Activated naive CD4-positive, alpha-beta T cell treated with anti-CD3 and anti-CD28 coated beads, Interleukin-2, amount 10 ng/mL, durations not matched to agents 7 days and 5 days (primary cell): ENCODE data around the gene TNRC6B.
"Not testable (repeated sequence)": the region's sequence is repeated elsewhere in the genome, so short reads cannot be mapped to it uniquely, and the experiment has no call there.

Experiments used
- CTCF ChIA-PET: fragments of 350-600 bp; sonication (Branson Sonifier 250); formaldehyde crosslinking; loops from one replicate; lab custom pipeline; 2021; ENCODE audit warnings: antibody characterized with exemption; lab: Charles Lee
- DNase-seq: peaks from one replicate; pipeline ENCODE4 v3.0.0-alpha.2; 2020
- H3K27ac Mint-ChIP-seq: one replicate; pipeline ENCODE4 v1.8.0; 2021; ENCODE audit warnings: mild to moderate bottlenecking, moderate library complexity, mixed read lengths
- H3K27me3 Mint-ChIP-seq: one replicate; pipeline ENCODE4 v1.8.0; 2021; ENCODE audit warnings: mild to moderate bottlenecking, mixed read lengths
- H3K36me3 Mint-ChIP-seq: one replicate; pipeline ENCODE4 v1.8.0; 2021; ENCODE audit warnings: mixed read lengths
- H3K4me1 Mint-ChIP-seq: one replicate; pipeline ENCODE4 v1.8.0; 2021; ENCODE audit warnings: mixed read lengths
- H3K4me3 Mint-ChIP-seq: one replicate; pipeline ENCODE4 v1.8.0; 2021; ENCODE audit warnings: mild to moderate bottlenecking, moderate library complexity, mixed read lengths
- H3K9me3 Mint-ChIP-seq: one replicate; pipeline ENCODE4 v1.8.0; 2021; ENCODE audit warnings: mixed read lengths

Gene TNRC6B

DNA sequence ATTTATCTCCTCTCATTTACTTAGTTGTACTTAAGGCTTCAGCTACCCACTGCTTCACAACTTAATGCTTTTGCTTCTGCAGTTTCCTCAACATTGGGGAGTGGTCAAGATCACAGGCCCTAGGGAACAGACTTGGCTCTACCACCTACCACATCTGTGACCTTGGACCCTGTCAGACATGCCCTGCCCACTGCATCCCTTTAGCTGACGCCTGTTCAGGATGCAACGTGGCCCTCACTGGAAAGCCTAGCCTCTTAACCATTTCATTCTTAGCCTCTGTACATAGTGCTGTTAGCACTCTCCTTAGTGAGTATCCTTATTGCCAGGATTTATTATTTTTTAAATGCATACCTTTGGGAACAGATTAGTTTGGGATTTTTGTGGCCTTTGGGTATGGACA is 34.4 kb downstream of the TNRC6B start:
- Mint-ChIP-seq H3K4me3 (no peak overlapping the region), H3K9me3 (no peaks in the 10 kb centered on the region)
- CTCF ChIA-PET: no interaction called here

DNA sequence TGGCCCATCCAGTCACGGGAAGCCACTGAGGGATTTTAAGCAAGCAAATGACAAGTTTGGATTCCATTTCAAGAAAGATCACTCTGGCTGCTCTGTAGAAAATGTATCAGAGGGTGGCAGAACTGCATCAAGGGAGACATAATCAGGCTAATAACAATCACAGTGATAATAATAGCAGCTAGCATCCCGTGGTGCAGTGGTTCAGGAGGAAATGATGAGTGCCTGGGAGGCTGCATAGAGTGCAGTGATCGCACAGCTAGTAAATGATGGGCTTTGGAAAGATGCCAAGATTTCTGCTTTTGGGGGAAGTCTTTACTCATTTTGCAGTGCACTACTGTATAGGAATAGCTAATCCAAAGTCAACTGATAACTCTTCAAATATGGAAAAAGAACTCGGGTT is 35.8 kb downstream of the TNRC6B start:
- CTCF ChIA-PET: interaction anchor here (0.9 kb wide), 1 partner anchor 11 kb away, joined by 4 read pairs; no protein-coding TSS in a partner anchor
- H3K4me3 Mint-ChIP-seq: no peak overlapping the region
- H3K4me1 Mint-ChIP-seq: peaks cover 86% of the 10 kb centered on the region
- no peaks in the 10 kb centered on the region for H3K27me3 Mint-ChIP-seq
- DNase-seq: no peak
- H3K36me3 Mint-ChIP-seq: peaks cover 29% of the 10 kb centered on the region
- no peaks in the 10 kb centered on the region for H3K9me3 Mint-ChIP-seq
- H3K27ac Mint-ChIP-seq: no peak overlapping the region

More for the DNA sequence above, 34.4 kb downstream of the TNRC6B start:
- H3K36me3 Mint-ChIP-seq: peaks cover 30% of the 10 kb centered on the region
- H3K4me1 Mint-ChIP-seq: peaks cover 81% of the 10 kb centered on the region
- H3K27me3 Mint-ChIP-seq: no peaks in the 10 kb centered on the region
- DNase-seq: no peak
- H3K27ac Mint-ChIP-seq: no peak overlapping the region

DNA sequence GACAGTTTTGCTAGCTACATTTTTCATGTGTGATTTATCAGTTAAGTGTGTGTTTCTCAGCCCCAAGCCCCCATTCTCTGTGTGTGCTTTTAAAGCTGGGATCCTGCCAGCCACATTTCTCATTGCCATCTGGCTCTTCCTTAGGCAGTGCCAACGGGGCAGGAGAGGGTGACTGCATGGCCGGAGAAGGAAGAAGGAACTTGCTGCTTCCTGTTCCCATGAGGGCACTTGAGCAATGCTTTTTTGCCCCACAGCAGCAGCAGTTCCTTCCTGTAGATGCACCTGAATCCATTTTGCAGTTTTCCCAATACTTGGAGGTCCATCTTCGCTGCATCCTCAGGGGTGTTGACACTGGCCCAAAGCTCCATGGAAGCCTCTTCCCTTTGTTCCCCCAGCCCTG is 37.5 kb downstream of the TNRC6B start:
- CTCF ChIA-PET: interaction anchor here (1.0 to 1.4 kb wide), 2 partner anchors 10 to 37 kb away, joined by 3 to 4 read pairs; partner anchors contain the start of gene TNRC6B
- DNase-seq: no peak
- Mint-ChIP-seq H3K36me3 (peaks cover 43% of the 10 kb centered on the region), H3K27ac (peak overlapping the region; percentile 83), H3K9me3 (no peaks in the 10 kb centered on the region), H3K27me3 (no peaks in the 10 kb centered on the region), H3K4me1 (peaks cover 91% of the 10 kb centered on the region), H3K4me3 (no peak overlapping the region)

DNA sequence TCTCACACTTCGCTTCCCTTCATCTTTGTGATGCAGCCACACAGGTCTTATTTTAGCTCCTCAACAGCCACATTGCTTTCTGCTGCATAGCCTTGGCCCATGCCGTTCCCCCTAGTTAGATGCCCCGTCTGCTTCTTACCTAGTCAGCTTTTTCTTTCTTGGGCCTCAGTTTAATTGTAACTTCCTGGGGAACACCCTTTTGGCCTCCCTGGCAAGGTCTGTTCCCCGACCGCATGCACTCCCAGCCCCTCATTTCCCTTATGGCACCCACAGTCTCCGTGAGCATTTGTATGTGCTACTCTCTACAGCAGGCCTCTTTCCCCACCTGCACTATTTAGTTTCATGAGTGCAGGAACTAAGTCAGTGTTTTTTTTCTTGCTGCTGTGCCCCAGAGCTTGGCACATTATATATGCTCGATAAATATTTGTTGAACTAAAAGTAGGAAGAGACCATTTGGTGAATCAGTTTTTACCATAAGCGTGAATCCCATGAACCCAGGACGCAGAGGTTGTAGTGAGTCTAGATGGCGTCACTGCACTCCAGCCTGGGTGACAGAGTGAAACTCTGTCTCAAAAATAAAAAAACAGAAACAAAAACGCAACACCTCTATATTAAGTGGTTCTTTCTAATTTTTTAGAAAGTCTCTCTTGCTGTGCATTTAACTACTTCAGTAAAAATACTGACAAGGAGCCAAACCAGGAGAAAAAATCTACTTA is 38.5 kb downstream of the TNRC6B start:
- Mint-ChIP-seq H3K9me3 (no peaks in the 10 kb centered on the region), H3K27ac (peak overlapping the region; percentile 83), H3K4me3 (peak overlapping the region; percentile 46), H3K4me1 (peaks cover 89% of the 10 kb centered on the region), H3K27me3 (no peaks in the 10 kb centered on the region), H3K36me3 (peaks cover 47% of the 10 kb centered on the region)
- peak; percentile 41 for DNase-seq
- CTCF ChIA-PET: interaction anchor here (1.0 to 1.4 kb wide), 2 partner anchors 9 to 38 kb away, joined by 3 to 4 read pairs; partner anchors contain the start of gene TNRC6B

DNA sequence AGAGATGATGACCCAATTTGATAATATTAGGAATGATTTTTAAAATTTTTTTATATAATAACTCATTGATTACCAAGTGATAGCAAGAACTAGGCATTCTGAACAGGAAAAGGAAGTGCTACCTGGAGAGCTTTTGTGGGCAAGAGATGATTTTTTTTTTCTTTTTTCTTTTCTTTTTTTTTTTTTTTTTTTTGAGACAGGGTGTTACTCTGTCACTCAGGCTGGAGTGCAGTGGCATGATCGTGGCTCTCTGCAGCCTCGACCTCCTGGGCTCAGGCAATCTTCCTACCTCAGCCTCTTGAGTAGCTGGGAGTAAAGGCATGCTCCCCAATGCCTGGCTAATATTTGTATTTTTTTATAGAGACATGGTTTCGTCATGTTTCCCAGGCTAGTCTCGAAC is 40.4 kb downstream of the TNRC6B start:
- peaks cover 46% of the 10 kb centered on the region for H3K36me3 Mint-ChIP-seq
- peak; percentile 36 for DNase-seq
- H3K27ac Mint-ChIP-seq: peak overlapping the region; percentile 84
- peaks cover 79% of the 10 kb centered on the region for H3K4me1 Mint-ChIP-seq
- peak overlapping the region; percentile 27 for H3K4me3 Mint-ChIP-seq
- CTCF ChIA-PET: no interaction called here
- H3K27me3 Mint-ChIP-seq: no peaks in the 10 kb centered on the region
- H3K9me3 Mint-ChIP-seq: no peaks in the 10 kb centered on the region

DNA sequence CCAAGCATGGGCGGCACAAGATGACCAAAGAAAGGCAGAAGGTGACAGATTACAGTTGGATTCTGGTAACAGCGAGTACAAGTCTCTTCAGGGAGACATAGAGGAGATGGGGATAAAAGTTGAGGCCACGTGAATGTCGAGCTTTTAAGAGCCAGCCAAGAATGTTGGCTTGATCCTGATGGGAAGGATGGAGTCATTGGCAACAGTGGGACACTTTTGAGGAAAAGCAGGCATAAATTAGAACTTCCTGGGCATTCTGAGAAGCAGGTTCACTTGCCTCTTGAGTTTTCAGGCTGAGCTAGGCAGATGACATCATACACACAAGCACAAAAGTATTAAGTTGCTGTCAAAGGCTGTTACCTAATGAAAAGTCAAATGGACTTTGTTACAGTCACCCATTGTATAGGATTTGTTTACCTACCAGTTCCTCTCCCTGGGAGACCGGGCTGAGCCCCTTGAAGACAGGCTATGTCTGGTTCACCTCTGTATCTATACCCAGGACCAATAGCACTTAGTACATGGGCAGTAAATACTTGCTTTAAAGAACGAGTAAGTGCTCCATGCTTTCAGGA is 41.1 kb downstream of the TNRC6B start:
- Mint-ChIP-seq H3K27ac (peak overlapping the region; percentile 84), H3K4me3 (no peak overlapping the region)

DNA sequence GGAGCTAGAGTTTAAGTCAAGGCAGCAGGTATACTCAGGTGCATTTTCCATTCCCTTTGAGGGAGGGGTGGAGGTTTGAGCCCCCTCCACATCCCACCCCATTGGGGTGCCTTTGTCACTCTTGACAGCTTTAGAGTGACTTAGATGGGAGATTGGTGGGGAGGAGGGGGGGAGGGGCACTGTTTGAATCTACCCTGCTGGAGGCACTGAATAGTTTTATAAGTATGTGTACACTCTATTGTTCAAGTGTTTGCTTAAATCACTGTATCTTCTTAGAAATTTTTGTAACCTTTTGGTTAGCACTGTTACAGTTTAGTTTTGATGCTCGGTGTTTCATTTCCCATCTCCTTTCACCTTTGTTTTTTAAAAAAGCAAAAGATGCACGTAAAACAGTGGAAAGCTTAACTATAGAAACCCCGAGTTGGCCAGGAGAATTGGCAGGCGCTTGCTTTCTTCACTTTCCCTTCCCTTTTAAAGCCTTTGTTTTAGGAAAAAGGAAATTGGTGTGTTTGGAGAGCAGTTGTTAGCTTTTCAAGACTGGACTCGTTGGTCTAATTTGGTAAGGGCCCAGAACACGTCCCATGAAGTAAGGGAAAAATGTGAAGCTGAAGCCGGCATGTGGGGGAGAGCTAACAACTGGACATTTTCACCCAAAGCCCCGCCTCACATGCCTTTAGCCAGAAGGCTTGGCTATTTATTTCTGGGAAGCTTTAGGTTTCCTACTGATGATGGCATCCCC is 42.8 kb downstream of the TNRC6B start:
- Mint-ChIP-seq H3K27me3 (no peaks in the 10 kb centered on the region), H3K27ac (no peak overlapping the region), H3K4me3 (no peak overlapping the region), H3K9me3 (no peaks in the 10 kb centered on the region), H3K4me1 (peaks cover 75% of the 10 kb centered on the region), H3K36me3 (peaks cover 40% of the 10 kb centered on the region)
- no peak for DNase-seq
- CTCF ChIA-PET: interaction anchor here (1.4 kb wide), 1 partner anchor 128 kb away, joined by 3 read pairs; no protein-coding TSS in a partner anchor

More for the DNA sequence above, 41.1 kb downstream of the TNRC6B start:
- H3K36me3 Mint-ChIP-seq: peaks cover 40% of the 10 kb centered on the region
- no peaks in the 10 kb centered on the region for H3K27me3 Mint-ChIP-seq
- CTCF ChIA-PET: no interaction called here
- peaks cover 78% of the 10 kb centered on the region for H3K4me1 Mint-ChIP-seq
- DNase-seq: no peak
- no peaks in the 10 kb centered on the region for H3K9me3 Mint-ChIP-seq

DNA sequence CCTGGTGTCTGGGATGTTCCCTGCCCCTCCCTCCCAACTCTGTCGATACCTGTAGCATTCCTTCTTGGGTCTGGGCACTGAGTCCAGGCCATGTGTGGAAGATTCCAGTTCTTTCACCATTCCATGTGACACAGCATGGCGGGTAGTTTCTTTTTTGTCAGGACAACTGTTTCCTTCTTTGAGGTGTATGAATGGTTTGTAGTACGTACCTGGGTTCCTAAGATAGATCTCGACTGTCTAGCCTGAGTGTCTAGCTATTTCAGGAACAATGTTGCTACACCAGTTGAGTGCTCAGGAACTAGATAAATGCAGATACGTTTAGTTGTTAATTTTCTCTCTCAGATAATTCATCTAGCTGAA is 43.3 kb downstream of the TNRC6B start:
- H3K36me3 Mint-ChIP-seq: peaks cover 34% of the 10 kb centered on the region
- H3K4me3 Mint-ChIP-seq: no peak overlapping the region
- H3K27ac Mint-ChIP-seq: no peak overlapping the region
- H3K9me3 Mint-ChIP-seq: no peaks in the 10 kb centered on the region
- no peak for DNase-seq
- H3K4me1 Mint-ChIP-seq: peaks cover 72% of the 10 kb centered on the region
- CTCF ChIA-PET: interaction anchor here (1.4 kb wide), 1 partner anchor 127 kb away, joined by 3 read pairs; no protein-coding TSS in a partner anchor
- no peaks in the 10 kb centered on the region for H3K27me3 Mint-ChIP-seq

DNA sequence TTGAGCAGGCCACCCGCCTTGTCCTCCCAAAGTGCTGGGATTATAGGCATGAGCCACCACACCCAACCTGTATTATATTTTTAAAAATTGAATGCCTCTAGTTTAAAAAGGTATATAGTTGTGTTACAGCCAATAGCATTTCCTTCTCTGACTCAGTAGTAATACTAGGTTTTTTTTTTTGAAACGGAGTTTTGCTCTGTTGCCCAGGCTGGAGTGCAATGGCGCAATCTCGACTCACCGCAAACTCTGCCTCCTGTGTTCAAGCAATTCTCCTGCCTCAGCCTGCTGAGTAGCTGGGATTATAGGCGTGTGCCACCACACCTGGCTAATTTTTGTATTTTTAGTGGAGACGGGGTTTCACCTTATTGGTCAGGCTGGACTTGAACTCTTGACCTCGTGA is 45.3 kb downstream of the TNRC6B start:
- H3K27me3 Mint-ChIP-seq, CTCF ChIA-PET, H3K27ac Mint-ChIP-seq, H3K4me3 Mint-ChIP-seq, H3K9me3 Mint-ChIP-seq, DNase-seq: not testable (repeated sequence)
- peaks cover 61% of the 10 kb centered on the region for H3K4me1 Mint-ChIP-seq
- peaks cover 35% of the 10 kb centered on the region for H3K36me3 Mint-ChIP-seq

DNA sequence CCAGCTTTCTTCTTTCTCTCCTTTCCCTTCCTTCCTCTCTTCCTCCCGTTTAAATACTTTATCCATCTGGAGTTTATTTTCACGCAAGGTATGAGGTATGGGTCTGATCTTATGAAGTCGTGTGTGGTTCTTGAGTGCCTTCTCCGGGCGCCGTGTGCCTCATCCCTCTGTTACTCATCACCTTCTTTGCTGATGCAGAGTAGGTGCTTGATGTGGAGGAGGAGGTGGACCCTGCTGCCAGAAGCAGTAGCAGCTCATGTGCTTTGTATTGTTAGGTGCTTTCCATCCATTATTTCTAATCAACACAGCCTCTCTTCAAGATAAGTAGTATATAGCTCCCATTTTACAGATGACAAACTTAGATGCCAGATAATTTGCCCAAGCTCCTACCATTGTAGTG is 47.0 kb downstream of the TNRC6B start:
- CTCF ChIA-PET: interaction anchor here (0.9 to 1.0 kb wide), 2 partner anchors 9 to 11 kb away, joined by 3 to 4 read pairs; no protein-coding TSS in a partner anchor
- H3K36me3 Mint-ChIP-seq: peaks cover 32% of the 10 kb centered on the region
- no peaks in the 10 kb centered on the region for H3K9me3 Mint-ChIP-seq
- no peak for DNase-seq
- no peak overlapping the region for H3K27ac Mint-ChIP-seq
- peaks cover 43% of the 10 kb centered on the region for H3K4me1 Mint-ChIP-seq
- H3K4me3 Mint-ChIP-seq: no peak overlapping the region
- H3K27me3 Mint-ChIP-seq: no peaks in the 10 kb centered on the region

DNA sequence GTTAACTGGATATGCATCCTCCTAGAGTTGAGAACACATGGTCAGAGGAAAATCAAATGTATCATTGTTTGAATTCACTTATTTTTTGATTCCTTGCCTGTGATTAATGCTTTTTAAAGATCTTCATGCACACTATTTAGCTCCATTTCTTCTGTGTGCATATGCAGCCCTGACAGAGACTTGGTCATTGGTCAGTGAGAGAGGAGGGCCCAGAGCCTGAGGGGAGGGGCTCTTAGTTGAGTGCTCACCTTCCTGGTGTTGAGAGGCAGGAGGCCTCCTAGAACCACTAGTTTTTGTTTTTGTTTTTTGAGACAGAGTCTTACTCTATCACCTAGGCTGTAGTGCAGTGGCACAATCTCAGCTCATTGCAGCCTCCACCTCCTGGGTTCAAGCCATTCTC is 48.9 kb downstream of the TNRC6B start:
- Mint-ChIP-seq H3K27me3 (no peaks in the 10 kb centered on the region), H3K36me3 (peaks cover 32% of the 10 kb centered on the region), H3K9me3 (no peaks in the 10 kb centered on the region), H3K4me1 (peaks cover 28% of the 10 kb centered on the region), H3K4me3 (no peak overlapping the region), H3K27ac (no peak overlapping the region)
- no peak for DNase-seq
- CTCF ChIA-PET: no interaction called here

DNA sequence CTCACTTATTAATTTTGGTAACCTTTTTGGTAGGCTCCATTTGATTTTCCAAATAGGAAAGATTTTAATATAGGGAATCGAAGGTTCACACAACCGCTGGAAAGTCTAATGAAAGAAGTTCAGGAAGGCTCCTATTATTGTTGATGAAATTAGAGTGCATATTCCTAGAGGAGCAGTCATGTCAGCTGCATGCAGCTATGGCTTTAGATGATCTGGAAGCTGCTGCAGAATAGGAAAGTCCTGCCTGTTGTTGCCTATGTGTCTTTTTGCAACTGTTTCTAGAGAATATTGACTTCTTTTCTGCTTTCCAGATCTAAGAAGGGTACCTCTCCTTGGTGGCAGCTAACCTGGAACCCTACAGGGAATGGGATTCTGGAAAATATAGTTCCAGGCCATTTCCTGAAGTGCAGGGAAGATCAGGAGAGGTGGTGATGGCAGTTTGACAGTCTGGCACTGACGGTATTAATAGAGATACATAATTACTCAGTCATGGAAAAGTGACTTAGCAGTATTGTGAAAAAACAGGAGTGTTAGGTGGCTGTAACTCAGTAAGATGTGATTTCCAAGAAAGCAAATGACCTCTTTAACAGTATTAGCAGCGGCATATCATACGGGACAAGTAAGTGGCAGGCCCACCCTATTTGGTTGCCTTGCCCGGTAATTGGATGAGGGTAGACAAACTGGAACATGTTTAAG is 54.0 kb downstream of the TNRC6B start:
- Mint-ChIP-seq H3K4me1 (peaks cover 14% of the 10 kb centered on the region), H3K36me3 (peaks cover 57% of the 10 kb centered on the region), H3K27ac (no peak overlapping the region), H3K4me3 (no peak overlapping the region), H3K9me3 (no peaks in the 10 kb centered on the region), H3K27me3 (no peaks in the 10 kb centered on the region)
- no peak for DNase-seq
- CTCF ChIA-PET: no interaction called here

DNA sequence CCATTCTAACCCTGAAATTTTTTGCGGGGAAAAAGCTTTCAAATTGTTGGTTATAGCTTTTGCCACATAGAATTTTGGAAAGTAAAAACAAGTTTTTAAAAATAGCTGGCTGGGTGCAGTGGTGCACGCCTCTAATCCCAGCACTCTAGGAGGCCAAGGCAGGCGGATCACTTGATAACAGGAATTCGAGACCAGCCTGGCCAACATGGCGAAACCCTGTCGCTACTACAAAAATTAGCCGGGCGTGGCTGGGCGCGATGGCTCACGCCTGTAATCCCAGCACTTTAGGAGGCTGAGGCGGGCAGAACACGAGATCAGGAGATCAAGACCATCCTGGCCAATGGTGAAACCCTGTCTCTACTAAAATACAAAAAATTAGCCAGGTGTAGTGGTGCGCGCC is 54.9 kb downstream of the TNRC6B start:
- Mint-ChIP-seq H3K27me3 (no peaks in the 10 kb centered on the region), H3K36me3 (peaks cover 63% of the 10 kb centered on the region), H3K27ac (no peak overlapping the region), H3K4me3 (no peak overlapping the region), H3K4me1 (peaks cover 23% of the 10 kb centered on the region), H3K9me3 (no peaks in the 10 kb centered on the region)
- CTCF ChIA-PET: interaction anchor here (0.5 kb wide), 1 partner anchor 11 kb away, joined by 3 read pairs; no protein-coding TSS in a partner anchor
- DNase-seq: no peak

DNA sequence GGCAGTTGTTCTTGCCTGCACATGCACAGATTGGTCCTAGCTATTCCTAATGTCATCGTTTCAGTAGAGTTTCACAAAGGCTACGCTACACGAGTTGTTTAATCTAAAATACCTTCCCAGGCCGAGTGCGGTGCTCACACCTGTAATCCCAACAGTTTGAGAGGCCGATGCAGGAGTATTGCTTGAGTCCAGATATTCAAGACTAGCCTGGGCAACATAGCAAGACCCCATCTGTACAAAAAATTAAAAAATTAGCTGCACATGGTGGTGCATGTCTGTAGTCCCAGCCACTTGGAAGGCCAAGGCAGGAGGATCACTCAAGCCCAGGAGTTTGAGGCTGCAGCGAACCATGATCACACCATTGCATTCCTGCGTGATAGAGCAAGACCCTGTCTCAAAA is 56.2 kb downstream of the TNRC6B start:
- Mint-ChIP-seq H3K4me1 (peaks cover 35% of the 10 kb centered on the region), H3K4me3 (no peak overlapping the region)
- CTCF ChIA-PET: no interaction called here

More for the DNA sequence above, 56.2 kb downstream of the TNRC6B start:
- Mint-ChIP-seq H3K36me3 (peaks cover 68% of the 10 kb centered on the region), H3K27ac (peak overlapping the region; percentile 42), H3K27me3 (no peaks in the 10 kb centered on the region), H3K9me3 (no peaks in the 10 kb centered on the region)
- DNase-seq: no peak
